GM18868 (cell line): ENCODE data around the gene CLN3.
"Not testable (repeated sequence)": the region's sequence is repeated elsewhere in the genome, so short reads cannot be mapped to it uniquely, and the experiment has no call there.

ENCODE experiments used
- ATAC-seq: cut with Tn5 transposase; IDR thresholded peaks from one replicate; pipeline ENCODE4 v1.9.1; 2021; ENCODE audit warnings: mild to moderate bottlenecking, moderate library complexity; ENCODE audit not compliant: unreplicated experiment

Gene CLN3

GRCh38 chr16:28491970-28492474 is at the start of gene CLN3:
TSS of gene CLN3 (minus strand) at chr16:28492074. CDS start at chr16:28491759, 315 bp downstream.
- ATAC-seq, result peak; percentile 75

DNA sequence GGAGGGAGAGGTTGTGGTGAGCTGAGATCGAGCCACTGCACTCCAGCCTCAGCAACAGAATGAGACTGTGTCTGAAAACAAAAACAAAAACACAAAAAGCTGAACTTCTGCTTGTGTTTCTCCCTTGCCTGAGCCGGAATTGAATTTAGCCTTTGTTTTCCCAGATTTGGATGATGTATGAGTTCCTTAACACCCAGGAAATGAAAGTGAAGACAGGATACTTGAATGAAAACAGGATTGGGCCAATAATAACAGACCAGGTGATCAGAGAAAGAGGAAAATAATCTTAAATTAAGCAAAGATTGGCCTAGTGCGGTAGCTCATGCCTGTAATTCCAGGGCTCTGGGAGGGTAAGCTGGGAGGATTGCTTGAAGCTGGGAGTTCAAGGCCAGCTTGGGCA is 48.5 kb upstream of the CLN3 start:
- no peak for ATAC-seq

- ATAC-seq, result no peak
Observed at GRCh38 chr16:28538733-28539596, 47.1 kb upstream of the CLN3 start, which contains the start of gene NUPR1. TSS of gene NUPR1 (minus strand) at chr16:28538974. CDS start at chr16:28538907, 67 bp downstream.

GRCh38 chr16:28537964-28538732 is 46.3 kb upstream of the CLN3 start:
- no peak for ATAC-seq

- ATAC-seq, result no peak
Observed at GRCh38 chr16:28537076-28537475, 45.2 kb upstream of the CLN3 start.

DNA sequence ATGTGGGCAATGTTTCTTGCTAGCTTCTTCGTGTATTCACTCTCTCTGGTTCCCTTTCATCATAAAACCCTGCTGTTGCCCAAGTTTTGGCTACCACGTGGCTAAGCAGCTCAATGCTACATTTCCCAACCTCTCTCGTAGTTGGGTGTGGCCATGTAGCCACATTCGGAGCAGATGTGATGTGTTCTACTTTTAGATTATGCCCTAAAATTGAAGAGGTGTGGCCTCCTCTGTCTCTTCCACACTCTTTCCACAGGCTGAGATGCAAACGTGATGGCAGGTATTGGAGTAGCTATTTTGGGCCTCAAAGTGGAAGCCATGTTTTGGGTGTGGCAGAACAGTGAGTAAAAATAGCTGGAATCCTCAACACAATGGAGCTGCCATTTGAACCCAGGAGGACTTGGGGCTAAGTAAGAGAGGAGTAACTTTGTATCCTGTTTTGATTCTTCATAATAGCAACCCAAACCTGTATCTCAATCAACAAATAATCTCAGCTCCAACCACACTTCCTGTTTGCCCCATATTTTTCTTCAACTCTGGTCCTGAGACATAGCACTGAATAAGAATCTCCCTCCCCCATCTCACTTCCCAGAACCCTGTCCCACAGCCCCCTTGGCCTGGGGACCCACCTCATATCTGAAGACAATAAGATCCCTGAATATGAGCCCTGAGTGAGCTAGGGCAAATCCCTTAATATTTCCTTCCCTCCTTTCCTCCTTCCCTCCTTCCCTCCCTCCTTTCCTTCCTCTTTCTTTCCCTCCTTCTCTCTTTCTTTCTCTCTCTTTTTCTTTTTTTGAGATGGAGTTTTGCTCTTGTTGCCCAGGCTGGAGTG is 42.9 kb upstream of the CLN3 start:
- ATAC-seq, result no peak

- no peak for ATAC-seq
Observed at GRCh38 chr16:28532940-28533647, 41.2 kb upstream of the CLN3 start.

GRCh38 chr16:28531777-28532744 is 40.2 kb upstream of the CLN3 start:
- ATAC-seq, result no peak

DNA sequence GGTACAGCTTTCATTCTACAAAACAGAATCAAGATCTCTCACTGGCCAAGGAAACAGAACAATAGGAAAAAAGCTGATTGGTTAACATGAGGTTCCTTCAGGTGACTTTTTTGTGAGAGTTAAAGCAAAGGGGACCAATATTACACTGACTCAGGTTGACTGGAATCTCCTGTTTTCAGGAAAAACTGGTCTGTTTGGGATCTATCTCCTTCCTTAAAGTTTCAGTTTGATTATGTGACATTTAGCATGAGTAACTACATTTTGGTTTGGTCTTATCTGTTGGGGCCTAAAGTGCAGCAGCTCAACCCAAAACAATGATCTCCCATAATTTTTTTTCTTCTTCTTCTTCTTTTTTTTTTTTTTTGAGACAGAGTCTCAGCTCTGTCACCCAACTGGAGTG is 37.2 kb upstream of the CLN3 start:
- ATAC-seq, result no peak

- ATAC-seq, result no peak
Observed at GRCh38 chr16:28528463-28528867, 36.6 kb upstream of the CLN3 start.

DNA sequence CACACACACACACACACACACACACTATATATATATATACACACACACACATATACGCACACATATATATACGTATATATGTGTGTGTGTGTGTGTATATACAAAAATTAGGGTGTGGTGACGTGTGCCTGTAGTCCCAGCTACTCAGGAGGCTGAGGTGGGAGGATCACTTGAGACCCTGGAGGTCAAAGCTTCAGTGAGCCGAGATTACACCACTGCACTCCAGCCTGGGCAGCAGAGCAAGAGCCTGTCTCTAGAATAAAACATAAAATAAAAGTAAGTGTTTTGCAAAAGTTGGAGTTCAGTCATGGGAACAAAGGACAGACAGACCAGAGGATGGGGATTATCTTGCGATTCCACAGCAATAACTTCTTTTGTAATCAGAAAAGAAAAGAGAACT is 36.1 kb upstream of the CLN3 start:
- ATAC-seq, result no peak

- ATAC-seq, result not testable (repeated sequence)
Observed at GRCh38 chr16:28527100-28527785, 35.4 kb upstream of the CLN3 start.

DNA sequence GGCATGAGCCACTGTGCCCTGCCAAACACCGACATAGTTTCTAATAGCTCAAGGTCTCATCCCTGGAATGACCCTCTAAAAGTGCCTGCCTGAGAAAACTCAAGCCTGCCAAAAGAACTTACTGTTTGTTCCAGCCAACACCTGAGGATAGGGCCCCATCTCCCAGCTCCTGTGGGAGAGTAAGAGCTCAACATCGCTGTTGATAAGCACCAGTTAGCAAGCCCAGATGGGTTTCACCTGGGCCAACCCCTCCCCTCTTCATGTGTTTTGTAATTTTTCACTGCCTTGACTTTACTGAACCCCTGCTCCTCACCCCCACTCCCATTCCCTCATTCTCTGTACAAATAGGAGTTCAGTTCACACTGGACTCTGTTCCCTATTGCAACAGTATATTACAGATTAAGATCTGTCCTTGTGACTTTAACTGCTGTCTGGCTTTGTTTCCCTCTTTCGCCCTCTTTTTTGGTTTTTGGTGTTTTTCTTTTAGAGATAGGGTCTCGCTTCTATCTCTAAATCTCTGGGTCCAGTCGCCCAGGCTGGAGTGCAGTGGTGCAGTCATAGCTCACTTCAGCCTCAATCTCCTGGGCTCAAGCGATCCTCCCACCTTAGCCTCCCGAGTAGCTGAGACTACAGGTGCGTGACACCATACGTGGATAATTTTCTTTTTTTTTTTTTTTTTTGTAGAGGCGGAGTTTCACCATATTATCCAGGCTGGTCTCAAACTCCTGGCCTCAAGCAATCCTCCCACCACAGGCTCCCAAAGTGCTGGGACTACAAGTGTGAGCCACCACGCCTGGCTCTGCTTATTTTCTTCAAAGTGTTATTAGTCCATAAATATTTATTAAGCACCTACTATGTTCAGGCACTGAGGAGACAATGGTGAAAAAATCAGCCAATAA is 34.6 kb upstream of the CLN3 start:
- no peak for ATAC-seq

DNA sequence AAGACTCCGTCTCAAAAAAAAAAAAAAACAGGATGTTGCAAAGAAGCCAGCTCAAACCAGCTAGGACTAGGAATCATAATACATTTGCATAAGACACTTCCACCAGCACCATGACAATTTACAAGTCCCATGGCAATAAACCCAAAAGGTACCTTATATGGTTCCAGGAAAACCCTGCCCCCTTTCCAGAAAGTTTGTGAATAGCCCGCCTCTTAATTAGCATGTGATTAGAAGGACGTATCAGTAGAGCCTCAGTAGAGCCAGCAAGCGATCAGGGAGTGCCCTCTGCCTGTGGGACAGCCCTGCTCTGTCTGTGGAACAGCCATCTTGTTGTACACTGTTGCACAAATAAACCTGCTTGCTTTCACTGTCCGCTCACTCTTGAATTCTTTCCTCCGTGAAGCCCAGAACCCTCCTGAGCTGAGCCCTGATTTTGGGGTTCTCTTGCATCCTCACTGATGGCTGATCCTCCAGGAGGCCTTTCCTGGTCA is 32.9 kb upstream of the CLN3 start:
- ATAC-seq, result no peak

DNA sequence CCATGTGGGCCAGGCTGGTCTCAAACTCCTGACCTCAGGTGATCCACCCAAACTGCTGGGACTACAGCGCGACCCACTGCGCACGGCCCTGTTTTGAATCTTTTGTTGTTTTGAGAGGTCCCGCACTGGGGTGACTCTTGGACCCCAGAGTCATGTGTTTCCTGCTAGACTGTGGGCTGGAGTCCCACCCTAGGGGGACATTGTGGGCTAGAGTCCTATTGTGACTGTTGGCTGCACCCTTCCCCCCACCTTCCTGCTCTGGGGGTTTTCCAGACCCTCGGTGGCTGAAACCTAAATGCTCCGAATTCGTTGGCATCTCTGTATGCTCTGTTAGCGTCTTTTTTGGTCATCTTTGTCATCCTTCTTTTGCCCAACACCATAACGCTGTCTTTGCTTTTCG is 30.9 kb upstream of the CLN3 start:
- no peak for ATAC-seq

DNA sequence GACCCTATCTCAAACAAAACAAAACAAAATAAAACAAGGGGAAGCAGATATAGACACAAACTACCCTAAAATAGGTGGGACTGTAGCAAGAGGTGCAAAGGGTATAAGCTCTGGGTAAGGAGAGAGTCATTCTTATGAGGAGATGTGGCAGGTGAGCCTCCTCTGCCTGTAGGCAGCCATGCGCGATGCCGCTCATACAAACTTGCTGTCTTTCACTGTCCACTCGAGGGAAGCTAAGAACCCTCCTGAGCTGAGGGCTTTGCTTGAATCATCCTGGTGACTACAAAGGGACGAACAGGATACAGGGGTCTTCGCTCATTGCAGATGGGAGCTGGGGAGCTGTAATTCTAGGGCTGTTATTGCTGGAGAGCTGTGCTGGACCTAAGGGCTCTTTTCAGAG is 29.6 kb upstream of the CLN3 start:
- no peak for ATAC-seq

- no peak for ATAC-seq
Observed at GRCh38 chr16:28520672-28521071, 28.8 kb upstream of the CLN3 start.
